GM18526 (cell line): ENCODE results near the gene BTBD2.

ENCODE experiments used
- POLR2A ChIP-seq: IDR thresholded peaks from 3 replicates; pipeline ENCODE4 v1.6.1; 2011; ENCODE audit not compliant: insufficient read length; ENCODE audit errors: extremely low read depth

The BTBD2 gene

DNA sequence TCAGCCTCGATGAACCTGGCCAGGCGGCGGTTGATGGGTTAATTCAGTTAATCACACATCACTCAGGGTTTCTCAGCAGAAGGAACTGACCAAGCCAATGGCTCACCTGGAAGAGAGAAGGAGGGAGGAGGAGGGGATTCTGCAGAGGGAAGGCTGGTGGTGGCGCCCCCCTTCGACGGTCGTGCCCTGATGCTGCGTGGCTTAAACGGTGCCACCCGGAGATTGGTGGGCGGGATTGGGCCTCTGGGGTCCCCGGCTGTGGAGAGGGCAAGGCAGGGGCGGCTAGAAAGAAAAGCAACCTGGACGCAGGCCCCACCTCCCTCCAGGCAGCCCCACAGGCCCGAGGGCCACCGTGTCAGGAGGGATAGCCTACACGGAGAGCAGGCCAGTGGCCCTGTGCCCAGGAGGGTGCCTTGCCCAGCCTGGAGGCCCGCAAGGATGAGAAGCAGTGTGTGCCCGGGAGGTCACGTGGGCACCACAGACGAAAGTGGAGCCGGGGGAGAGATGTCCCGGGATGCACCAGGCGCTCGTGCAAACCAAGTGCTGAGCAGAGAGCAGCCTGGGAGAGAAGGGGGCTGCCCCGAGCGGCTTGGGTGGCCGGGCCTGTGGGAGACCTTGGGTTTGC, 58.5 kb downstream of the BTBD2 start:
- TF ChIP-seq POLR2A, result no peak

DNA sequence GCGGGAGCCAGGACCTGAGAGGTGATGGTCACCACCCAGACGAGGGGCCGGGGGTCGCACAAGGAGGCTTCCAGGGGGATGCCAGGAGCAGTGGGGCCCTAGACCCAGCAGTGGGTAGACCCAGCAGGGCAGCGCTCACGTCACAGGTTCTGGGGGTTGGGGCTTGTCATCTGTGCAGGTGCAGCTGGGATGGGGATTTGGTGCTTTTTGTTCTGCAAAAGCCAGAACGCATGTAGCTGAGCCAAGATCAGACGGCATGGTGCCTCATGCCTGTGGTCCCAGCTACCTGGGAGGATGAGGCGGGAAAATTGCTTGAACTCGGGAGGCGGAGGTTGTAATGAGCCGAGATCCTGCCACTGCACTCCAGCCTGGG, 59.4 kb downstream of the BTBD2 start:
- TF ChIP-seq POLR2A, result no peak

DNA sequence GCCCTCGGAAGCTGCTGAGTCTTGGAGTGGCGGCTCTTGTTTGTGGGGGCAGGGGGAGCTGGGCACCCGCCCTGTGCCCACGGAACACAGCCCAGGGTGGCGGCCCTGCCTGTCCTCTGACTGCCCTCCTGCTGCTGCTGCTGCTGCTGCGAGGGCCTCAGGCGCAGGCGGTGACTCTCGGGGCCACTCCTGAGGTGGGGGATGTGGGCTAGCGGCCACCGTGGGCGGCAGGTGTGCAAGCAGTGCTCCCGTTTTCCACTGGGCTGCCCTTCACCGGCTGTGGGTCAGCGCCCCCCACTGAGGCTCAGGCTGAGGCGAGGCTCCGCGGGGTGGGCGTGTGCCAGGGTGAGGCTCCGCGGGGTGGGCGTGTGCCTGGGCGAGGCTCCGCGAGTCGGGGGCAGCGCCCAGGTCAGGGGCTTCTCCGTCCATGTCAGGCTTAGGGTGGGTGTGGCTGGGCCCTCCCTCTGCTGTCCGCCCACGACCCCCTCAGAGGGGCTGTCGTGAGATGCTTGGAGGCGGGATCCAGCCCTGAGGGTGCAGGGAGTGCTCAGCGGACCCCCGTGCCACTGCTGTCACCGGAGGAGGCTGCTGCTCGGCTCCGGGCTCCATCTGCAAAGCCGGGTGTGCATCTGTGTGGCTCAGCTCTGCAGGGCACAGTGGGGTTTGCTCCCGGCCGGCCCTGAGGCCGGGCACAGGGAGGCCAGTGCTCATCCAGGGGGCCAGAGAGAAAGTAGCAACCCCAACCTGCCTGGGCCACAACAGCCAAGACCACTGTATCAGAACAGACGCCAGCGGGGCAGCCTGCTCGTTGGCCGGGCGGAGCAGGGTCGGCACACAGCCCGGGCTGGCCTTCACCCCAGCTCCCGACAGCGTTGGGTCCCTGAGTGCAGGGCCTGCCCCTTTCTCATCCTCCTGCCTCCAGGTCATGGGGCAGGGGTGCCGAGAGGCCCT, 60.1 kb downstream of the BTBD2 start:
- no peak for TF ChIP-seq POLR2A

DNA sequence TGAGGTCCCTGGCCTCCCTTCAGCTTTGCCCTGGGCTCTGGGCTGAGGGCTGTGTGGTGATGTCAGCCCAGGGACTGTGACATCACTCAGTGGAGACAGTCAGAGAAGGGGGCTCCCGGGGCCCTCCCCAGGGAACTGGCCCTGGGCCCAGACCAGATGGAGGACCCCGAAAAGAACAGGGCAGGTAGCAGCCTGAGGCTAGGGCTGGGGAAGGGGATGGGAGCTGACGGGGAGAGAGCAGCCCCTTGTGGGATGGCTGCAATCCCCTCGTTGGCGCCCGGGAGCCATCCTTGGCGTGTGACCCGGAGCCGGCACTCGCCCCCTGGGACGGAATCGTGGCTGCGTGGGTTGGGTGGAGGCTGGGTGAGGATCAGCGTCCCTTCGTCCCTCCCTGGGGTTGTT, 61.0 kb downstream of the BTBD2 start:
- TF ChIP-seq POLR2A, result no peak

DNA sequence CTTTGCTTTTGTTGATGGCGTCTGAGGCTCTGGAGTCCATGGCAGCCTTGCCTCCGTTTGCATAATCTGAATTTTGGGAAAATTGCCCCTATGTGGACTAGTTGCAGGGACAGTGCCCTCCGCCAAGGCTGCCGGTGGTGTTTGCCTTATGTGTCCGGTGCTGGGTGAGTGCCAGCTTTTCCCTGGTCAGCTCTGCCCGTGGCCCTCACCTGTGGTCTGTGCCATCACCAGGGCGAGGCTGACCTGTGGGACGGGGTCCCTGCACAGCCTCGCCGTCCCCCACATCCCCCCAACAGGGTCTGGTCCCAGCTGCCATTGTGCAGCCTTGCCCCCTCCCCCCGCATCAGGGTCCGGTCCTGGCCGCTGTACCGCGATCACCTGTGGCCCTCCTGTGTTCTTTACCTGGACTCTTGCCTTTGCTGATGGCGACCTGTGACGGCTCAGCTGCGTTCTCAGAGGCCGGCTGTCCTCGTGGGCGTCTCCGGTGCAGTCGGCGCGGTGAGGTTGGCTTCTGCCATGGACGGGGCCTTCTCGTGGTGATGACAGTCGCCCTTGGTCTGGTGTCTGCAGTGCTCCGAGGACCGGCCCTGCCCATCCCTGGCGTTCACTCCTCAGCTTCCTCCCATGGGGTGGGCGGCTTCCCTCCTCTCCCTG, 61.9 kb downstream of the BTBD2 start:
- no peak for TF ChIP-seq POLR2A

DNA sequence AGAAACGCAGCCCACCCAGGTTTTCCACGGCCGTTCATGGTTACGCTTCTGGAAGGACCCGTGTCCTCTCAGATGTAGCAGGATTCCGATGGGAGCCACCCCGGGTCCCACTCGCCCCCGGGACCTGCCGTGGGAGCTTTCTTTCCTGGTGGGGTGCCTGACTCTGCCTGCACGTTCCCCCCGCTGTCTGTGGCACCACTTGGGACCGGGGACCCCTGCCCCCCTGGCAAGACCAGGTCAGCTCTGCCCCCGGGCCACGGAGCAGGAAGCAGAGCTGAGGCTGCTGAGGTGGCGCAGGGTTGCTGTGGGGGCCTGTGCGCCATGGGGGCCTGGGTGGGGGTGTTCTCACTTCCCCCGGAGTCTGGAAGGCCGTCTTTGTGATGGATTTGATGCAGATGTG, 62.5 kb downstream of the BTBD2 start:
- no peak for TF ChIP-seq POLR2A

DNA sequence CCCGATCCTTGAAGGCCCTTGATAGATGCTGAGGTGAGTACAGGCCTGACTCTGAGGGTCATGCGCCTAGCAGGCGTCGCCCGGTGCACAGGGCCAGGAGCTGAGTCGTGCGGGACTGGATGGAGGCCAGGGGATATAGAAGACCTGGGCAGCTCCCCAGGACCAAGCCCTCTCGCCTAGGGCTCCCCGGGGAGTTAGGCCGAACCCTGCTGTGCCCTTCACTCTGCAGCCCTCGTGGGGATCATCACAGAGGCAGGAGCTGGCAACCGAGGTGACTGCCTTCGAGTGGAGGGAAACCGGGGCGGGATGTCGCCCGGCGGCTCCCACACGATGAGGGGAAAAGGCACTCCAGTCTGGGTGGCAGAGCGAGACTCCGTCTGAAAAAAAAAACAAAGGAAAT, 62.9 kb downstream of the BTBD2 start:
- no peak for TF ChIP-seq POLR2A

DNA sequence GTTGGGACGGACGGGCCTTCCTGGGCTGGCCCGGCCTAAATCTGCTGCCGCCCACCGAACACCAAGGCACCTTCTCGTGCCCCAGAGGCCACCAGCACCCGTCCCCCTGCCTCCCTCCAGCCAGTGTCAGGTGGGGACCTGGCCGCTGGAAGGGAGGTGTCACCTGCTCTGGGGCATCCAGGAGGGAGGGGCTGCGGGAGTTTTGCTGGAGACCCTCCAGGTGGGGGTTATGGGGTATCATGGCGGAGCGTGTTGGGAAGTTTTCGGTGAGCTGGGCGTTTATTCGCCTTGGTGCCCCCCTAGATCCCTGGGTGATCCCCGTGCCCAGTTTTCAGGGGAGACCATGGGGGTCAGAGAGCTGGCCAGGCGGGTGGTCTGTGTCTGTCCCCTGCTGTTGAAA, 64.9 kb downstream of the BTBD2 start:
- no peak for TF ChIP-seq POLR2A

DNA sequence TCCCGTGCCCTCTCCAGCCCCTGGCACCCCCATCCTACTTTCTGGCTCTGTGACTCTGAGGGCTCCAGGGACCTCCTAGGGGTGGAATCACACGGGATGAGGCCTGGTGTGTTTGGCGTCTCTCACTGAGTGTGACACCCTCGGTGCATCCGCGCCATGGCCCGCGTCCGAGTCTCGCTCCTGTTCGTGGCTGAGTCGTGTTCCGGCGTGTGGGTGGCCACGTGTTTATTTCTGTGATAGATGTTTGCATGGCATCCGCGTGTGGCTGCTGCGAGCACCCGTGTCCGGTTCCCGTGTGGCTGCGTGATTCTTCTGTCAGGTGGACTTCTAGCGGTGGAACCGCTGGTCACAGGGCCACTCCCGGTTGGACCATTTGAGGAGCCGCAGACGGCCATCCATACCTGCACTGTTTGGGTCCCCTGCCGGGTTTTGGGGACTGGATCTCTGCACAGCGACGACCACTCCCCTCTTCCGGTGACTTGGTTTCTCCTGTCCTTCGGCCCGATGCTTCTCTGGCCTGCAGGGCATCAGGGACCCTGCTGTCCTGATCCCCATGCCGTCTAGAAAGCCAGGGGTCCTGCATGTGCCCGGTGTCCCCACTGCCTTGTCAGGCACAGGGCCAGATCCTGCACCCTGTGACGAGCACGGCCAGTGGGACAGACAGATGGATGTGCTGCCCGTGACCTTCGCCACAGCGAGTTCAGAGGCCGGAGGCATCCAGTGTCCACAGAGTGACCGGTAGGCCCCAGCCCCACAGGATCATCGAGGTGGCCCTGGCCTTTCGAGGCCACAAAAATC, 66.0 kb downstream of the BTBD2 start:
- no peak for TF ChIP-seq POLR2A

DNA sequence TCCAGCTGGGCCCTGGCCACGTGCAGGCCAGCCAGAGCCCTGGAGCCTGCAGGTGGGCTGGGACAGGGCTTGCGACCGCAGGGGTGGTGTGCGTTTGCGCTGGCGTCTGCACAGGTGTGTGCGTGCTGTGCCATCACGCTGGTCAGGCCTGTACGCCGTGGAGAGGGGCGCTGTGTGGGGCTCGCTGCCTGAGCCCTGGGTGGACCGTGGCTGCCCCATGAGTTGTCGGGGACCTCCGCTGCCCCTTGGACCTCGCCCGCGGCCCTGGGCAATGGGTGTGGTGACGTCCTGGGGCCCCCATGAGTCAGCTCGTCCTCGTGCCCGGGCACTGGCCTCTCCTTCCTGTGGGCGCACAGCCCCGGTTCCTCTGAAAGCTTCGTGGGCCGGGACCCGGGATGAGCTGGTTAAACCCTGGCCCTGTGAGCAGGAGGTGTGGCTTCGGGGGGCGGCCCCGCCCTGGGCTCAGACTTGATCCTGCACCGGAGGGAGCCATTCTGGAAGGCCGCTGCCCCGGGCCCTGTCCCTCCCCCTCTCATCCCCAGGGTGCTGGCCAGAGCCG, 67.8 kb downstream of the BTBD2 start:
- TF ChIP-seq POLR2A, result no peak

DNA sequence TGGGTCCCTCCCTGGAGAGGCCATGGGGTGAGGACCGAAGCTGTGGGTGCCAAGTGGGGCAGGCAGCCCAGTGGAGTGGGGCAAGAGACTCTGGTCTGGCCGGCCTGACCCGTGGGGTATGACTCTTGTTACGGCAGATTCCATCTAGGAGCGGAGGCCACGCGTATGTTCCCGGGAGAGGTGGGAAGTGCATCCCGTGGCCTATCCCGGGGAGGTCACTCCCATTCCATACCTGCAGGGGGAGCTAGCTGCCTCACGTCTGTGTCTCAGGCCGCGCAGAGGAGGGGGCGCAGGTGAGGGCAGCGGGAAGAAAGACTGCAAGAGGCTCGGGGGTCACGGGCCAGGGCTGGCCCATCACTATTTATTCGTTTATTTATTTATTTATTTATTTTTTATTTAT, 69.6 kb downstream of the BTBD2 start:
- TF ChIP-seq POLR2A, result no peak

DNA sequence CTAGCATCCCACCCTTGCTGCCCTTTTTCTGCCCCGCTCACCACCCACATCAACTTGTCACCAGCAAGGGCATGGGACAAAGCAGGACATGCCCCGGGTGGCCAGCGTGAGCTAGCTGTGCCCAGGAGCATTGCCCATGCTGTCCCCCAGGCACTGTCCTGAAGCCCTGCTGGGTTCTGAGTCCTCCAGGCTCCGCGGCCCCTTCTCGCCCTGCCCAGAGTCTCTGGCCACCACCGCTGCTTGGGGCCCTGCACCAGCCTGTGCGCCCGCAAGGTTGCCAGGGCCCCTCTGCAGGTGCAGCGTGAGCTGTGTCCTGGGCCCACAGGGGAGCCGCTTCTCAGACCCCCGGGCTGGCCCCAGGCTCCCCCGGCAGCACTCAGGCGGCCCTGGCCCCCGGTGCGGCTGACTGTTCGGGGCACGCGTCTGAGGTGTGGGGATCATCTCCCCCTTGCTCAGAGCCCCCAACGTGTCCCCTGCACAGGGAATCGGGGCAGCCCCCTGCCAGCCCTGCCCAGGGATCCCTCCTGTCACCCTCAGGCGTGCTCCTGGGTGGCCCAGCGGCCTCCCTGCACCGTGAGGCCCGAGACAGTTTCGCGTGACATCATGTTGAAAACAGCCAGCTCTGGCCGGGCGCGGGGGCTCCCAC, 70.5 kb downstream of the BTBD2 start:
- TF ChIP-seq POLR2A, result no peak

DNA sequence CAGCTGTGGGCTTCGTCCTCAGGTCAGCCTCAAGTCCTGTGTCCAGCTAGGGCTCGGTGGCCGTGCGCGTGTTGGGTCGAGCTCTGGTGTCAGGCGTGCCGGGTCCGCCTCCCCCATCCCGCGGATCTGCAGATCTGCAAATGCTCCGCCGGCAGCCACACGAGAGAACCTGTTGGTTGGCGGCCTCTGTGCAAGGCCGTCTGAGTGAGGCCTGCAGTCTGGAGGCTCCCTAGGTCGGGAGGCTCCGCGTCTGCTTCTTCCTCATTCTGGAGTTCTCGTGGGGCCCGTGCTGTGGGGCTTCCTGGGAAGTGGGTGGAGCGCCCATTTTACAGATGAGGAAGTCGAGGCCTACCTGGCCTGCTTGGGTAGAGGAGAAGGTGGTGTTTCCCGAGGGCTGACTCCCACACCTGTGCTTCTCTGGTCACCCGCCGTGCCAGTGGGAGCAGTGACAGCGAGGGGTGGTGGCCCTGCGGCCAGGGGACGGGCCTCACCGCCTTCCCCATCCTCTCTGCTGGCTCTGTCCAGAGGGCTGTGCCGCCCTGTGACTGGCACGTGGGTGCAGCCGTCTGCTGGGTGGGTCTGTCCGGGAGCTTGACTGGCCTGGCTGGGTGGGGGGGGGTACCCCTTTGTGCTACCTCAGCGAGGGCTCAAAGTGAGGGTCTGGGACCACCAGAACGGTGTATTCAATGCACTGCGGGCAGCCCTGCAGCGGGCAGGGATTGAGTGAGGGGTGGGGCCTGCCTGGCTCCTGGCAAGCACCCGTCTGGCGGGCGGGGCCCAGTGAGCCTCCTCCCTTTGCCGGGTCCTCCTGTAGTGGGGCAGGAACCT, 71.2 kb downstream of the BTBD2 start:
- no peak for TF ChIP-seq POLR2A

DNA sequence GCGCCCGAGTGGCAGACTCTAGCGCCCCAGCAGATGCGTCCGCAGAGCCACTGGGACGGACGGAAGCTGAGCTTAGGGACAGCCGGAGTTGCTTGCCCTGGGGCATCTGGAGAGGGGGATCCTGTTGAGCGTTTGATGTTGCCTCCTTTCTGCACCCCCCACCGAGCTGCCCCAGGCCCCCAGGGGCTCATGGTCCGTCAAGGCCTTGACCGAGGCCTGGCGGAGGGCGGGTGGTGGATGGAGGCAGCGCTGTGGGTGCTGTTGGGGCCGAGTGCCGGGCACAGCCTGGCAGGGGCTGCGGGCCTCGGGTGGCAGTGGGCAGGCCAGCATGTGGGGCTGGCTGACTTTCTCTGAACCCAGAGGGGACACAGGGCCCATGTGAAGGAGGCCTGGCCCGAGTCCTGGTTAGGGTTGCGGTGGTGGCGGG, 71.8 kb downstream of the BTBD2 start:
- TF ChIP-seq POLR2A, result no peak

DNA sequence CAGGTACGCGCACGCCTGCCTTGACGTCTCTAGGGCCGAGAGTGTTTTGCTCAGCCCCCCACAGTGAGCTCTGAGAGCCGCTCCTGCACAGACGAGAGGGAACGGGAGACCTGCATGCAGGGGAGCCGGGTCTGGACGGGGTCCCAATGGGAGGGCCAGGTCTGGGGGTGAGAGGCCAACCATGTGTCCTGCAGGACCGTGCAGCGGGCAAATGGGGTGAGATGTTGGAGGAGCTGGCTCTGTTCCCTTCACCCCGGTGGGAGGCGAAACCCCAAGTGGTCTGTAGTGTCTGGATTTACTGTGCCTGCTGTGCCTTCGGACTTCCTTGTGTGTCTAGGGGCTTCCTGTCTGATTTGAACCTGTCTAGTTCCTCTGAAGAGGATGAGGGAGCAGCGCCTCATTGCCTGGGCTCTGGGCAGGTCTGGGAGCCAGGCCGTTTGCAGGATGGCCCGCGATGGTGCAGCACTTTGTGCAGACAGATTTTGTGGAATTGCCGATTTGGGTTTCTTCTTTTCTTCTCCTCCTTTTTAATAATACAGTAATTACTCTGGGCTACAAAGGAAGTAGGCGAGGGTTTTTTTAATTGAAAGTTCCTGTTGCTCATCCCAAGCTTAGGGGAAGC, 72.5 kb downstream of the BTBD2 start:
- no peak for TF ChIP-seq POLR2A
